Sciatic nerve (tissue), 2 donors: ENCODE measurements around the gene RASAL2. TPM values are rescaled to one million over a fixed set of nuclear protein-coding genes. Genes with fewer than 3 reads are reported as not detected.
A peak's percentile ranks its signal among the peaks of the same experiment; 100 is the strongest.
"Not testable (repeated sequence)": the region's sequence is repeated elsewhere in the genome, so short reads cannot be mapped to it uniquely, and the experiment has no call there.

Experiments used
- ATAC-seq: fragments of 200-7000 bp; cut with Tn5 transposase; one replicate; pipeline ENCODE4 v1.9.1; 2020; ENCODE audit warnings: mild to moderate bottlenecking, moderate library complexity
- DNase-seq: peaks from one replicate; pipeline ENCODE4 v3.0.0-alpha.2; 2020; ENCODE audit warnings: low spot score
- intact Hi-C: fragments of 100-400 bp; cut with DNase I; formaldehyde crosslinking; loops from one replicate; pipeline ENCODE4 v1.14.2; 2022
- total RNA-seq: library from RNA; stranded (reverse); fragmentation: NEBNext Ultra II Directional; extraction: Animal tissue kit (Norgen Biotek cat#: 25700); gene quantifications from one replicate; pipeline ENCODE4 v1.2.1, GENCODE V29; 2021
- donor health status: DM: no; HTN: no; CAD: no.
- donor health status: DM: no; HTN: no; CAD: no.

RASAL2 gene
- total RNA-seq, 1 donor from 2014 or later = 42.6 TPM

GRCh38 chr1:178501705-178502329 lies 407.9 kb downstream of the RASAL2 start:
- DNase-seq (peak; percentile 85), ATAC-seq (peak; percentile 85)
- intact Hi-C loops = loop anchor here (5.0 kb wide), 1 partner anchor 190 kb away; no protein-coding TSS in a partner anchor

GRCh38 chr1:178502330-178502714 lies 408.4 kb downstream of the RASAL2 start:
- peak; percentile 14 for DNase-seq
- no peak for ATAC-seq
- intact Hi-C loops = loop anchor here (5.0 kb wide), 1 partner anchor 190 kb away; no protein-coding TSS in a partner anchor

- DNase-seq (peak; percentile 12), ATAC-seq (no peak)
- intact Hi-C loops = loop anchor here (5.0 kb wide), 1 partner anchor 191 kb away; no protein-coding TSS in a partner anchor
Observed at GRCh38 chr1:178502856-178503255, 409.0 kb downstream of the RASAL2 start.

- DNase-seq, ATAC-seq: not testable (repeated sequence)
- intact Hi-C loops = loop anchor here (5.0 kb wide), 1 partner anchor 191 kb away; no protein-coding TSS in a partner anchor
Observed at GRCh38 chr1:178503316-178503715, 409.4 kb downstream of the RASAL2 start.

GRCh38 chr1:178503849-178504248 lies 409.9 kb downstream of the RASAL2 start:
- intact Hi-C loops = loop anchor here (5.0 kb wide), 1 partner anchor 192 kb away; no protein-coding TSS in a partner anchor

GRCh38 chr1:178504286-178504685 lies 410.4 kb downstream of the RASAL2 start:
- ATAC-seq (no peak), DNase-seq (peak; percentile 22)
- intact Hi-C loops = loop anchor here (5.0 kb wide), 1 partner anchor 192 kb away; no protein-coding TSS in a partner anchor

More at GRCh38 chr1:178503849-178504248, 409.9 kb downstream of the RASAL2 start:
- ATAC-seq (no peak), DNase-seq (peak; percentile 23)

- ATAC-seq (no peak), DNase-seq (no peak)
- intact Hi-C loops = no loop called here
Observed at GRCh38 chr1:178506177-178506576, 412.3 kb downstream of the RASAL2 start.

GRCh38 chr1:178506669-178507068 lies 412.8 kb downstream of the RASAL2 start:
- DNase-seq = no peak
- intact Hi-C loops = no loop called here
- no peak for ATAC-seq

- no peak for DNase-seq
- intact Hi-C loops = loop anchor here (2.0 kb wide), 1 partner anchor 27 kb away; no protein-coding TSS in a partner anchor
Observed at GRCh38 chr1:178509414-178510007, 415.6 kb downstream of the RASAL2 start.

GRCh38 chr1:178510155-178510554 lies 416.3 kb downstream of the RASAL2 start:
- intact Hi-C loops = loop anchor here (2.0 kb wide), 1 partner anchor 27 kb away; no protein-coding TSS in a partner anchor
- DNase-seq (no peak), ATAC-seq (no peak)

More at GRCh38 chr1:178509414-178510007, 415.6 kb downstream of the RASAL2 start:
- no peak for ATAC-seq

GRCh38 chr1:178512566-178513277 lies 418.8 kb downstream of the RASAL2 start, which contains the start of gene TEX35:
TEX35 (plus strand) TSS chr1:178513109; CDS start chr1:178513189, 80 bp downstream.
- intact Hi-C loops = no loop called here
- ATAC-seq (no peak), DNase-seq (no peak)

- intact Hi-C loops = no loop called here
- DNase-seq = no peak
- no peak for ATAC-seq
Observed at GRCh38 chr1:178513278-178513983, 419.5 kb downstream of the RASAL2 start.

- no peak for ATAC-seq
- intact Hi-C loops = no loop called here
- no peak for DNase-seq
Observed at GRCh38 chr1:178516110-178516509, 422.2 kb downstream of the RASAL2 start.

- no peak for ATAC-seq
- intact Hi-C loops = no loop called here
- no peak for DNase-seq
Observed at GRCh38 chr1:178518894-178519293, 425.0 kb downstream of the RASAL2 start.

- ATAC-seq (no peak), DNase-seq (no peak)
- intact Hi-C loops = no loop called here
Observed at GRCh38 chr1:178520803-178521202, 426.9 kb downstream of the RASAL2 start.

GRCh38 chr1:178521241-178521640 lies 427.3 kb downstream of the RASAL2 start:
- no peak for ATAC-seq

GRCh38 chr1:178527117-178527516 lies 433.2 kb downstream of the RASAL2 start:
- DNase-seq (peak; percentile 1), ATAC-seq (no peak)
- intact Hi-C loops = no loop called here

More at GRCh38 chr1:178521241-178521640, 427.3 kb downstream of the RASAL2 start:
- intact Hi-C loops = no loop called here
- DNase-seq = no peak

- ATAC-seq = no peak
- intact Hi-C loops = no loop called here
- DNase-seq = peak; percentile 30
Observed at GRCh38 chr1:178528228-178528952, 434.5 kb downstream of the RASAL2 start.
